ENCODE measurements around the gene ZNF436.

GRCh38 chr1:23371987-23372880, 2.6 kb upstream of the ZNF436 start:
- TF ChIP-seq CTCF (IDR thresholded peaks at IDR 0.05) = no peak
- no peak for TF ChIP-seq POLR2A (IDR thresholded peaks at IDR 0.05)
